Endodermal cell (in vitro differentiated cells): ENCODE measurements around the gene KCNMA1. TPM values are rescaled to one million over a fixed set of nuclear protein-coding genes. Genes with fewer than 3 reads are reported as not detected.

ENCODE experiments used
- DNase-seq: peaks from one replicate; pipeline ENCODE4 v3.0.0-alpha.2; 2017
- H3K27ac ChIP-seq: 2 replicates; pipeline ENCODE4 v1.5.1; 2013; ENCODE audit warnings: mild to moderate bottlenecking, low read depth, low read length, moderate library complexity
- H3K27me3 ChIP-seq: 2 replicates; pipeline ENCODE4 v1.6.1; 2013; ENCODE audit warnings: mild to moderate bottlenecking, low read length, moderate library complexity; ENCODE audit not compliant: insufficient read depth, control insufficient read depth, poor library complexity, severe bottlenecking
- H3K36me3 ChIP-seq: 2 replicates; pipeline ENCODE4 v1.7.0; 2013; ENCODE audit warnings: mild to moderate bottlenecking, low read length, moderate library complexity; ENCODE audit not compliant: control insufficient read depth, insufficient read depth
- H3K4me1 ChIP-seq: one replicate; pipeline ENCODE4 v1.7.0; 2013; ENCODE audit warnings: low read length; ENCODE audit not compliant: control insufficient read depth, insufficient read depth
- H3K4me3 ChIP-seq: 2 replicates; pipeline ENCODE4 v1.5.1; 2013; ENCODE audit warnings: mild to moderate bottlenecking, low read length, moderate library complexity
- H3K9ac ChIP-seq: 2 replicates; pipeline ENCODE4 v1.6.1; 2013; ENCODE audit warnings: mild to moderate bottlenecking, low read length, moderate library complexity; ENCODE audit not compliant: poor library complexity, severe bottlenecking; ENCODE audit errors: extremely low read depth
- H3K9me3 ChIP-seq: 2 replicates; pipeline ENCODE4 v1.6.1; 2013; ENCODE audit warnings: mild to moderate bottlenecking, low read length, moderate library complexity; ENCODE audit not compliant: control insufficient read depth
- H3K27ac Mint-ChIP-seq: 2 replicates; pipeline ENCODE4 v1.8.0; 2020; ENCODE audit warnings: mixed read lengths
- H3K27me3 Mint-ChIP-seq: 2 replicates; pipeline ENCODE4 v1.8.0; 2021; ENCODE audit warnings: mild to moderate bottlenecking, mixed read lengths; ENCODE audit not compliant: insufficient read depth
- H3K36me3 Mint-ChIP-seq: 2 replicates; pipeline ENCODE4 v1.8.0; 2020; ENCODE audit warnings: low read depth, mixed read lengths
- H3K4me1 Mint-ChIP-seq: 2 replicates; pipeline ENCODE4 v1.8.0; 2020; ENCODE audit warnings: mixed read lengths
- H3K4me3 Mint-ChIP-seq: 2 replicates; pipeline ENCODE4 v1.8.0; 2020; ENCODE audit warnings: mild to moderate bottlenecking, moderate library complexity, mixed read lengths
- H3K9me3 Mint-ChIP-seq: 2 replicates; pipeline ENCODE4 v1.8.0; 2020; ENCODE audit warnings: mild to moderate bottlenecking, mixed read lengths
- WGBS, 2 experiments: methylation state at CpG; one replicate each; pipeline versions ENCODE4 v1.1.5 to v1.1.7; 2013; ENCODE audit warnings: missing lambda C conversion rate in 2 of 2, mixed read lengths in 1 of 2; ENCODE audit not compliant: insufficient coverage in 1 of 2, insufficient read length in 1 of 2; 5-methylcytosine and 5-hydroxymethylcytosine counted together
- total RNA-seq, 2 donors: library from RNA; stranded (reverse); fragmentation: NEBNext Ultra II Directional in 1 of 2; extraction: Animal tissue kit (Norgen Biotek cat#: 25700) in 1 of 2; gene quantifications; 2 replicates in 1 of 2; 3 replicates in 1 of 2; pipeline ENCODE4 v1.2.1, GENCODE V29; 2021
- TF ChIP-seq, protein P1 (sequence below): fragments of 200-600 bp; sonication (generic); conservative IDR thresholded peaks from 2 replicates; pipeline ENCODE4 v1.5.0; 2021; ENCODE audit warnings: antibody characterized with exemption, mild to moderate bottlenecking

Gene KCNMA1
- total RNA-seq, 2 donors from 2014 or later: 0.55 to 1.3 TPM

DNA sequence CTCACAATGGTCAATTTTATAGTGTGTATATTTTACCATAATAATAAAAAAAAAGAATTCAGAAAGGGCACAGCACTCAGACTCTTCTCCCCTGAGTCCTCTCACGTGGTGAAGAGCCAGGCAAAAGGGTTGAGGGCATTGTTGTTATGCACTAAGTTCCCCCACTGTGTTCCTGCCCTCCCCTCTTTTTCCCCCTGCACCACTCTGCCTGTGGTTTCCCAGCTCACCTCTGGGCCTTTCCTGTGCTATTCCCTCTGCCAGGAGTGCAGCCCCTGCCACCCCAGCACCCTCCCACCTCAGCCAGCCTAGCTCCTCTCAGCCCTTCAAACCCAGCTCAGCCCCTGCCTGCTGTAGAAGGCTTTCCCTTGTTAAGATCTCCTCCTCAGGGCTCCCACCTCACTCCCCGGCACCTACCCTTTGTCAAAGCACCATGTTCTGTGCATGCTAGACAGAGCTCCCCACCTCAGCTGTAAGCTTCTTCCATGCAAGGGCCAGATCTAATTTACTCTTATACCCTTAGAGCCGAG is 108.5 kb downstream of the KCNMA1 start:
- no peaks in the 10 kb centered on the region for H3K36me3 Mint-ChIP-seq
- Histone ChIP-seq H3K4me1 (no peaks in the 10 kb centered on the region), H3K27ac (no peak overlapping the region), H3K27me3 (no peaks in the 10 kb centered on the region), H3K9ac (no peak overlapping the region), H3K4me3 (no peak overlapping the region), H3K36me3 (no peaks in the 10 kb centered on the region), H3K9me3 (no peaks in the 10 kb centered on the region)
- no peaks in the 10 kb centered on the region for H3K9me3 Mint-ChIP-seq
- H3K27ac Mint-ChIP-seq: no peak overlapping the region
- 66 to 100% methylated on average over 1 to 2 of the region's 3 CpGs for WGBS, 2 experiments
- TF ChIP-seq, protein P1, sequence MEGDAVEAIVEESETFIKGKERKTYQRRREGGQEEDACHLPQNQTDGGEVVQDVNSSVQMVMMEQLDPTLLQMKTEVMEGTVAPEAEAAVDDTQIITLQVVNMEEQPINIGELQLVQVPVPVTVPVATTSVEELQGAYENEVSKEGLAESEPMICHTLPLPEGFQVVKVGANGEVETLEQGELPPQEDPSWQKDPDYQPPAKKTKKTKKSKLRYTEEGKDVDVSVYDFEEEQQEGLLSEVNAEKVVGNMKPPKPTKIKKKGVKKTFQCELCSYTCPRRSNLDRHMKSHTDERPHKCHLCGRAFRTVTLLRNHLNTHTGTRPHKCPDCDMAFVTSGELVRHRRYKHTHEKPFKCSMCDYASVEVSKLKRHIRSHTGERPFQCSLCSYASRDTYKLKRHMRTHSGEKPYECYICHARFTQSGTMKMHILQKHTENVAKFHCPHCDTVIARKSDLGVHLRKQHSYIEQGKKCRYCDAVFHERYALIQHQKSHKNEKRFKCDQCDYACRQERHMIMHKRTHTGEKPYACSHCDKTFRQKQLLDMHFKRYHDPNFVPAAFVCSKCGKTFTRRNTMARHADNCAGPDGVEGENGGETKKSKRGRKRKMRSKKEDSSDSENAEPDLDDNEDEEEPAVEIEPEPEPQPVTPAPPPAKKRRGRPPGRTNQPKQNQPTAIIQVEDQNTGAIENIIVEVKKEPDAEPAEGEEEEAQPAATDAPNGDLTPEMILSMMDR: no peak
- peaks cover 10% of the 10 kb centered on the region for H3K4me1 Mint-ChIP-seq
- no peaks in the 10 kb centered on the region for H3K27me3 Mint-ChIP-seq
- no peak for DNase-seq
- no peak overlapping the region for H3K4me3 Mint-ChIP-seq

DNA sequence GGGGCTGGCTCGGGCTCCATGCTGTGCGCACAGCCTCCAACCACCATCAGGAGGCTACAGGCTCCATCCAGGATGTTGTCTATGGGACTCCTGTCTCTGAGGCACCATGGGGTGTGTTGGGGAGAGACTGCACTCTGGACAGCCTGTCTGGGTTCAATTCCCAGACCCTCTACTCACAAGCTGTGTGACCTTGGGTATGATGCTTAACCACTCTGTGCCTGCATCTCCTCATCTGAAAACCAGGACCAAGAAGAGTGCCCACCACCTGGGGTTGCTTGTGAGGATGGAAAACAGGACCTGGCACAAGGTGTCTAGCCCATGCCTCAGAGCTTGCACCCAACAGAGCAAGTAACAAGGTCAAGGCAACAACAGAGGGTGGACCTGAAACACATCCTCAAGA is 109.8 kb downstream of the KCNMA1 start:
- Mint-ChIP-seq H3K9me3 (no peaks in the 10 kb centered on the region), H3K36me3 (no peaks in the 10 kb centered on the region), H3K27me3 (no peaks in the 10 kb centered on the region), H3K27ac (no peak overlapping the region), H3K4me3 (no peak overlapping the region), H3K4me1 (no peaks in the 10 kb centered on the region)
- H3K4me3 ChIP-seq: no peak overlapping the region
- no peak overlapping the region for H3K9ac ChIP-seq
- DNase-seq: no peak
- no peak overlapping the region for H3K27ac ChIP-seq
- no peaks in the 10 kb centered on the region for H3K9me3 ChIP-seq
- H3K27me3 ChIP-seq: no peaks in the 10 kb centered on the region
- TF ChIP-seq, protein P1: no peak
- WGBS, 2 experiments: 90 to 100% methylated on average over 2 of the region's 2 CpGs
- H3K36me3 ChIP-seq: no peaks in the 10 kb centered on the region
- no peaks in the 10 kb centered on the region for H3K4me1 ChIP-seq

GRCh38 chr10:77526868-77527617 is 110.6 kb downstream of the KCNMA1 start:
- Mint-ChIP-seq H3K9me3 (no peaks in the 10 kb centered on the region), H3K36me3 (no peaks in the 10 kb centered on the region), H3K27ac (no peak overlapping the region), H3K27me3 (no peaks in the 10 kb centered on the region), H3K4me1 (no peaks in the 10 kb centered on the region), H3K4me3 (no peak overlapping the region)
- Histone ChIP-seq H3K4me1 (no peaks in the 10 kb centered on the region), H3K4me3 (no peak overlapping the region), H3K27me3 (no peaks in the 10 kb centered on the region), H3K36me3 (no peaks in the 10 kb centered on the region), H3K9me3 (no peaks in the 10 kb centered on the region), H3K9ac (no peak overlapping the region), H3K27ac (no peak overlapping the region)
- DNase-seq: no peak
- WGBS, 2 experiments: 87 to 88% methylated on average over 4 to 6 of the region's 6 CpGs
- TF ChIP-seq, protein P1: no peak
